GM21619 (cell line): ENCODE measurements around the gene DESI1.
A peak's percentile ranks its signal among the peaks of the same experiment; 100 is the strongest.
"Not testable (repeated sequence)": the region's sequence is repeated elsewhere in the genome, so short reads cannot be mapped to it uniquely, and the experiment has no call there.

Experiments
- ATAC-seq: cut with Tn5 transposase; IDR thresholded peaks from one replicate; pipeline ENCODE4 v1.9.1; 2021; ENCODE audit not compliant: unreplicated experiment

The DESI1 gene

DNA sequence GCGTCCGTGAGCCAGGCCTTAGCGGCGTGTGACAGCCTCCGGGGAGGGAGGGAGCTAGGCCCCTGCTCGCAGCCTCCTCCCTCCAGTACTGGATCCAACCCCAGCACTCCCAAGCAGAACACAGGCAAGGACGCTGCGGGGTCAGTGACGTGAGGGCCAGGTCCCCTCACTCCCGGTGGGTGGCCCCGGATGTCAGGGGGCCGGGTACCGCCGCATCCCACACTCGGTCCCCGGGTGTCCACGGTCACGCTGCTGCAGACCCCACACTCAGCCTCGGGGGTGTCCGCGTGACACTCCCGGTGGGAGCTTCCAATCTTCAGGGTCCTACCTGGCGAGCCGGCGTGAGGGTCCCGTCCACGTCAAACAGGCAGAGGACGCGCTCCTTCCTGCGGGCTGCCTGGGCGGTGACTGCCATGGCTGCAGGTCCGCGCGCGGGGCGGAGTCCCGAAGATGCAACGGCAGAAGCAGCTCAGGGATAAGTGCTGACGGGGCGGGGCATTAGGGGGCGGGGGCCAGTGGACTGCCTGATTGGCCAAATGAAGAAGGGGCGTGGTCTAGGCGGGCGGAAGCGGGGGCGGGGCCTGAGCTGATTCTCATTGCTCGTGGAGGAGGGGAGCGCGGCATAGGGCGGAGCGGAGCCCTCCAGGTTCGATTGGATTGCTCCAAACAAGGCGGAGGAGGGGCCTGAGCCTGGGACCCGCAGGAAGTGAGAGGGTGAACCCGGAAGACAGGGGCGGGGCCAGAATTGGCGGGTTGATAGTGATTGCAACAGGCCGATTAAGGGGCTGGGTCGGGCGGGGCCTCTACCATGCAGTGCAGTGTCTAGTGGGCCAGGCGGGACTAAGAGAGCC is 31.2 kb downstream of the DESI1 start, which contains the start of gene PMM1:
PMM1 (minus strand) TSS at position 450 of the 851 bp plus-strand sequence; CDS start at position 415, 35 bp downstream.
- ATAC-seq, result peak; percentile 92

DNA sequence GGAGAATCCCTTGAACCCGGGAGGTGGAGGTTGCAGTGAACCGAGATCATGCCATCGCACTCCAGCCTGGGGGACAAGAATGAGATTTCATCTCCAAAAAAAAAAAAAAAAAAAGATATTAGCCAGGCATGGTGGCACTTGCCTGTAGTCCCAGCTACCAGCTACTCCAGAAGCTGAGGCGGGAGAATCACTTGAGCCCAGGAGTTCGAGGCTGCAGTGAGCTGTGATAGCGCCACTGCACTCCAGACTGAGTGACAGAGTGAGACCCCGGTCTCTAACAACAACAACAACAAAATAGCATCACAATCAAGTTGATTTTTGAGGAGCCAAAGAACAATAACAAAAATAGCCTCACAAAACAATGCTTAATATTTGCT is 33.5 kb downstream of the DESI1 start:
- ATAC-seq, result no peak

DNA sequence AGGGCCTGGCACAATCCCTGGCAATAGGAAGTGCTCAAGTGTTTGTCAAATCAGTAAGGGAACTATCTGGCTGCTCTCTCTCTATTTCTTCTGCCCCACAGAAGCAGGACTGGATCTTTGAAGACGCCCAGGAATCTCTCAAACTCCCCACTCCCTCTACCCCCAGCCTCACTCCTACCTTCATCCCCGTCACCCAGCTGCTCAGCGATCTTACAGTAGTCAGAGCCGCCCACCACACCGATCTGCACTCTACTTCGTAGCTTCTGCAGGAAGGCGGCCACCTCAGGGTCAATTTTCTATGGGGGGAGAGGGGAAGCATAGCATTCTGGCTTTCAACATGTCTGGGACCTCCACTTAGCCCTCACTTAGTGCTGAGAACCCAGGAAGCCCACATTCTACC is 34.9 kb downstream of the DESI1 start:
- no peak for ATAC-seq

DNA sequence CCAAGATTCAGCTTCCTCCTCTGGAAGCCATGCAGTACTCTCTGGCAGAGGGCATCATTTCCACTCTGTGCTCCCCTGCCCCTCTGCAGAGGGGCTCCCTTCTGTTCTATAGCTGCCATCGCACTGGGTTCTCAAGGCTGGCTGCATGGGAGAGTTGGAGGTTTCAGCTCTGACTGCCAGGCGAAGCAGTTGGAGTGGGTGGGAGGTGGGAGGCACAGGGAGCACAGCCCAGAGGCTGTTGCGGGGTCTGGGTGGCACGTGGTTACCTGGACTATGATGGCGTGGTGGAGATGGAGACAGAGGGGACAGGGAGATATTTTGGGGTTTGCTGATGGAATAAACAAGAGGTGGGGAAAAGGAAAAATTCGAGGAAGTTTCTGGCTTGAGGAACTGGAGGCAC is 36.0 kb downstream of the DESI1 start:
- no peak for ATAC-seq

DNA sequence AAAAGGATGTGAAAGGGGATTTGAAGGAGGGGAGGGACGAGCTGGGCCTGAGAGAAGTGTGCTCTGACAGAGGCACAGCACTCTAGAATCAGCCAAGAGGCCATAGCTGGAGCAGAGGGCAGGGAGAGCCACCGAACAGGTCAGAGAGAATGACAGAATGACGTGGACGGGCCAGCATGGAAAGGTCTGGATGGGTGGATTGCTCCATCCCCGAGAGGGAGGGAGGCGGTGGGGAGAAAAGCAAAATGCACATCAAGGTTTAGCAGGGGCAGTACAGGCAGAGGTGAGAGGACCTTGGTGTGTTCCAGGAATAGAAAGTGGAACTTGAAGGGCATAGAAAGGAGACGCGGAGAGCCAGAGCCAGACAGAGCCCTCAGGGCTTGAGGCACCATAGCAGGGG is 38.1 kb downstream of the DESI1 start:
- no peak for ATAC-seq

DNA sequence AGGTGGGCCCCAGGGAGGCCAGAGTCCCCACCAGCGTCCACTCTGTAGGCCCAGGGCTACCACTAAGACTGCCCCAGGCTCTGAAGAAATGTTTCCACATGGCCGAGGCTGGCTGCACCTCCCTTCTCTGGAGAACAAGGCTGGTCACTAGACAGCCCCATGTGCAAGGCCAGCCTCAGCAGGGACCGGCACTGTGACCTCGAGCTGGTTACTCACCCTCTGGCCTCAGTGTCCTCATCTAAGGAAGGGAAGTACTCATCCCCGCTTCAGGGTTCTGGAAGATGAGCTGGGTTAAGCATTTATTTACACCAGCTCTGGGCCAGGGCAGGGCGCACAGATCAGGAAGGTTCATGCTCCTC is 40.9 kb downstream of the DESI1 start:
- ATAC-seq, result no peak

DNA sequence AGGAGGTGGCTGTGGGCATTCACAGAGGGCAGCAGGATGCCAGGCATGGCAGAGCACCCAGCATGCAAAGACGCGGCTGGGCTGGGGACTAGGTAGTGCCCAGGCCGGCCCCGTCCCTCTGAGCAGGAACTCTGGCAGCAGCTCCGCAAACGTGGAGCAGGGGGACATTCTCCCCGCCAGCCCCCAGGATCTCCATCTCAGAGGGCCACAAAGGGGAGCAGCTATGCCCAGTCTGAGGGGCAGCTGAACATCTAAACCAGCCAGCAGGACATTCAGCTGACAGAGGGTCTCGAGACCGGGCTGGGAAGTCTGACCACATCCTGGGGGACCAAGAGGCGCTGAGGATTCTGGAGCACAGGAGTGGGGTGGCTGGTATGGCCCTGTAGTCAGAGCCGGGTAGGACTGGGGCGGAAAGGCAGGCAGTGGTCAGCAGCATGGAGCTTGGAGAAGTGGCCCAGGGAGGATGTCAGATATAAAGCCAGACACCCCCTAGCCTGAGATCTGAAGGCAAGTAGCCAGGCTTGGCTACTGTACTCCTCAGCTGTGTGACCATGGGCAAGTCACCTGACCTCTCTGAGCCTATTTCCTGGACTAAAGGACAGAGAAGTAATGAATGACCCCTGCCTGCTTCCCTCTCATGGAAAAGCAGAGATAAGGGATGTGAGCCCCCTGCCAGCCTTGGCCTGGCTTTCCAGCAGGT is 41.4 kb downstream of the DESI1 start:
- no peak for ATAC-seq

DNA sequence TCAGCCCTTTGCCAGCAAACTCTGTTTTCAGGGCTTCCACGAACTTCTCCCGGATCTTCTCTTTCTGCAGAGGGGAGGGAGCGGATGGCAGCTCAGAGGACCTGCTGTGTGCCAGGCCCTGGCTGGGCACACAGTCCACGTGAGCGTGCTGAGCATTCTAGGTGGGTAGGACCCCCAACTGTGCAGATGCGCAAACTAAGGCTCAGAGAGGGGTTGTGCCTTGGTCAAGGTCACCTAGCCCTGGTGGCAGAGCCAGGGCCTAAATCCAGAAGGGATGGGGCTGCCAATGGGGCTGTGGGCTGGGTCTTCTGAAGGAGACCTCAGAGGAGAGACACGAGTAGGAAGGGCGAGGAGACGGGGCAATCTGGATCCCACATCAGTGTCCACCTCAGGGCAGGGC is 42.0 kb downstream of the DESI1 start:
- ATAC-seq, result no peak

DNA sequence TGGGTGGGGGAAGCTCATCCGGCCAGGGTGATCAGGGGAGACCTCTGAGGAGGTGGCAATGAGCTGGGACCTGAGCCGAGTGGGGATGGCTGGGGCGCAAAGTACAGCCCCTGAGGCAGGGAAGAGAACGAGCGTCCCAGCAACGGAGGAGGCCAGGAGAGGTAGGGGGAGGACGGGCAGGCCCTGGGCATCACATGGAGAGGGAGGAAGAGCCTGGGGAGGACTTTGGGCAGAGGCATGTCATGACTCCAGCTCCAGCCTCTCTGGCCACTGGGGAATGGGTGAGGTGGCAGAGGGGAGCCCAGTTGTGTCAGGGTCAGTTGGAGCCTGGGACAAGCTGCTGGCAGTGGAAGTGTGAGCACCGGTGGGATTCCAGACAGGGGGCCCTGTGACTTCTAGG is 42.7 kb downstream of the DESI1 start:
- no peak for ATAC-seq

DNA sequence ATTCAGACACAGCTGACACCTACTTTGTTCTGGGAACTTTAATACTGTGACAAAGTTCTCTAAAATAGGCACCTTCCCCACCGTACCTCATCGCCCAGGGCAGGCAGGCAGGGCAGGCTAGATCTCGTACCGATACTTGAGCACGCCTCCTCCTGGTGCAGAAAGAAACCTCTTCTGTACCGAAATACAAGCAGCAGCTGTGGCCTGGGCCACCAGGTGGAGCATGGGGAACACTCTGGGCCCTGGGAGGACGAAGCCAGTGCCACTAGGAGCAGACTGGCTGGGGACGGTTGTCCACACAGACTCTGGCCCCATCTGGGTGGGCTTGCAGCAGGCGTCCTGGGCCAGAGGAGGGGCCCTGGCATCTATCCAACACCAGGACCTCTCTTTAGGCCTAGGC is 44.0 kb downstream of the DESI1 start:
- no peak for ATAC-seq

DNA sequence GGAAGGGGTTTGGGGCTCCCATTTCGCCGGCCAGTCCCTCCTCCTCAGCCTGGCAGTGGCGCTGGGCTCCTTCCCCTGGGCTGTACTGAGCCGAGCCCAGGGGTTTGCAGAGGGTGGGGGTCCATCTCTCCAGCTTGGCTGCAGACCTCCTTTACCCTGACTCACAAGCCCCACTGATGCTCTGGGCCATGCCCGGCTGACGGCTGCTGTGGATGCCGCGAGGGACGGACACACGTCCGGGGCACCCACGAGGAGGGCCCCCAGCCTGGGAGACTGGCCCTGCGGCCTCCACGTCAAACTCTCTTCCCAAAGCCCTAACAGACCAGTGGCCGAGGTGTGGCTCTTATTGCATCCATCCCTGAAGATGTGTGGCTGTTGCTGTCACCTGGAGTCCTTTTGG is 45.3 kb downstream of the DESI1 start:
- ATAC-seq, result no peak

DNA sequence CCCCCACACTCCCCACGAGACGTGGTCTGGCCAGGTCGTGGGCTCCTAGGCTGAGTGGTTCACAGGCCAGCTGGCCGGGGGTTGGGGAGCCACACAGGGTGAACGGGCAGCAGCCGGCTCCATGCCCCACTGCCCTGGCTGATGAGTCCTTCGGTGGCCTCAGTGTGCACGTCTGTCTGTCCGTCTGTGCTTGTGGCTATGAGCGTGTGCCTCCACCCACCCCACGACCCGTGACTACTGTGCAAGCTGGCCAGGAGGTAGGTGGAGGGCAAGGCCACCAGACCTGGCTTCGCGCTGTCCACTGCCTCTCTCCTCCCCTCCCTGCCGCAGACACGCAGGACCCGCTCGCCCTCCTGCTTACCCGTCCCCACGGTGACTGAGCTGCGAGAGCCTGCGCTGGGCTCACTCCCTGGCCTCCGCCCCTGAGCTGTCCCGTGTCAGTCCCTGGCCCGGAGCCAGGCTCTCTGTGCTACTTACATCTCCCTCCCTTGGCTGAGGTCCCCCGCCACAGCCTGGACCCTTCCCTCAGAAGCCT is 45.9 kb downstream of the DESI1 start:
- ATAC-seq, result no peak

DNA sequence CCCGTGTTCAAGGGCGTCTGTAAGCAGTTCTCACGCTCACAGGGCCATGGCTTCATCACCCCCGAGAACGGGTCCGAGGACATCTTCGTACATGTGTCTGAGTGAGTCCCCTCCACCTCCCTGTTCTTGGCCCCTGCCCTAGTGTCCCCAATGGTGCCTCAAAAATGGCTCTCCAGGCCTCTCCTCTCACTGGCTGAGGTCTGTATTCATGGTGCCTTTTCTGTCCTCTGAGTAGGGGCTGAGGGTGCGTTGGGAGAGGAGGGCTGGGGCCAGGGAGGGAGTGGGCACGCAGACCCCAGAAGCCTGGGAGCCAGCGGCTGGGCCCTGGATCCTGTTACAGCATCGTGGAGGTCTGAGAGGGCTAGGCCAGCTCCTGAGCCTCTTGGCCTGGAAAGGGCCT is 47.2 kb downstream of the DESI1 start:
- no peak for ATAC-seq

DNA sequence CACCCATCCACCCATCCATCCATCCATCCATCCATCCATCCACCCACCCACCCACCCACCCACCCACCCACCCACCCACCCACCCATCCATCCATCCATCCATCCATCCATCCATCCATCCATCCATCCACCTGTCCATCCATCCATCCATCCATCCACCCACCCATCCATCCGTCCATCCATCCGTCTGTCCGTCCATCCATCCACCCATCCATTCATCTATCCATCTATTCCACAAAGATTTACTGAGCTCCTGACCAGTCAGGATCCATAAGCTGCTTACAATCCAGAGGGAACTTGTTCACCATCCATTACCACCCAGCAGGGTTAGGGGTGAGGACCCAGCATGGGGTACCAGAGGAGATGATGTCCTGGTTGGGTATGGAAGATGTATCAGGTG is 48.5 kb downstream of the DESI1 start:
- ATAC-seq, result not testable (repeated sequence)

DNA sequence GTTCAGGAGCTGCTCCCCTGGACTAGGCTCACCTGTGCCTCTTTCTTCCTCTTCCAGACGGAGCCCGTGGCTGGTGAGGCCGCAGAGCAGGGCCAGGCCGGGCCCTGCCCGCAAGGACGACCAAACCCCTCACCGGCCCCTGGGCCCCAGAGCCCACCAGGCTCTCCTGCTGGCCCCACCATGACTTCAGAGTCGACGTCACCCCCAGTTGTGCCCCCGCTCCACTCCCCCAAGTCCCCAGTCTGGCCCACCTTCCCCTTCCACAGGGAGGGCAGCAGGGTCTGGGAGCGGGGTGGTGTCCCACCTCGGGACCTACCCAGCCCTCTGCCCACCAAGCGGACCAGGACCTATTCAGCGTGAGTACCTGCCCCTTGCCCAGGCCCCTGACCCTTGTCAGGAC is 49.1 kb downstream of the DESI1 start:
- ATAC-seq, result no peak

DNA sequence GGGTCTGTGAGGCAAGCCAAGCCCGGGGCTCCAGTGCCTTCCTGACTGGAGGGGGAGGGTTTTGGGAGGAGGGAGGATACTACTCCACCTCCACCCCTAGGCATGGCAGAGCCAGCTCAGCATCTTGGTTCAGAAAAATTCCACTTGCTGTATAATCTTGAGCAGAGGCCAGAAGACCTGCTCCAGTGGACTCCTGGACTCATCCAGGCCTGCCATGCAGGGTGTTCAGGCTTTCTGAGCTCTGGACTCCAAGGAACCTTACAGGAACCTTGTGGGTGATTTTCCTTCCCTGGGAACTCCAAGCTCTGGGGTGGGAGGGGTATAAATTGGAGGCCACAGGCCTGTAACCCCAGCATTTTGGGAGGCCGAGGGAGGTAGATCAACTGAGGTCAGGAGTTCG is 50.6 kb downstream of the DESI1 start:
- ATAC-seq, result no peak

DNA sequence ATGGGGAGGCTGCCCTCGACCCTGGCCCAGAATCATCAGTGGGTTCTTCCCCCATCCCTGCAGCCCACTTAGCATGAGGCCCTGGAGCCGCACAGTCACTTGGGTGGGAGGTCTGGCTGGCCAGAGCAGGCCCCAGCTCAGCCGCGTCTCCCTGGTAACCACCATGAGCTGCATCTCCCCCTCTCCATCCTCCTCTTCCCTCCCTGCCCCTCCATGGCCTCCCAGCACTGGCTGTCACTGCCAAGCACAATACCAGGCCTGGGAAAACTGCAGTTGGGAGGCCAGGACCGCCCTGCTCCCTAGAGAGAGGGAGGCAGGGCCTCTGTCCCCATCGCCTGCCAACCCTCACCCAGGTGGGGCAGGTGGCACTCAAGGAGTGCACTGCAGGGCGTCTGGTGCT is 52.0 kb downstream of the DESI1 start:
- no peak for ATAC-seq

DNA sequence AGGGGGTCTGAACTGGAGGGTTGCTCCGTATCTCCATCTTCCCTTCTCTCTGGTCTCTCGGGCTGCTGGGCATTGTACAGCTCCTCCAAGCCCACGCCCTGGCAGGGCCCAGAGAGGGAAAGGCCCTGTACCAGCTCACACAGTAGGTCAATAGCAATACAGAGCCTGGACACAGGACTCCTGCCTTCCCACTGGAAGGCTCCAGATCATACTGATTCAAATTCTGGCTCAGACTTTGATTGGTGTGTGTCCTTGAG is 53.4 kb downstream of the DESI1 start:
- ATAC-seq, result no peak

DNA sequence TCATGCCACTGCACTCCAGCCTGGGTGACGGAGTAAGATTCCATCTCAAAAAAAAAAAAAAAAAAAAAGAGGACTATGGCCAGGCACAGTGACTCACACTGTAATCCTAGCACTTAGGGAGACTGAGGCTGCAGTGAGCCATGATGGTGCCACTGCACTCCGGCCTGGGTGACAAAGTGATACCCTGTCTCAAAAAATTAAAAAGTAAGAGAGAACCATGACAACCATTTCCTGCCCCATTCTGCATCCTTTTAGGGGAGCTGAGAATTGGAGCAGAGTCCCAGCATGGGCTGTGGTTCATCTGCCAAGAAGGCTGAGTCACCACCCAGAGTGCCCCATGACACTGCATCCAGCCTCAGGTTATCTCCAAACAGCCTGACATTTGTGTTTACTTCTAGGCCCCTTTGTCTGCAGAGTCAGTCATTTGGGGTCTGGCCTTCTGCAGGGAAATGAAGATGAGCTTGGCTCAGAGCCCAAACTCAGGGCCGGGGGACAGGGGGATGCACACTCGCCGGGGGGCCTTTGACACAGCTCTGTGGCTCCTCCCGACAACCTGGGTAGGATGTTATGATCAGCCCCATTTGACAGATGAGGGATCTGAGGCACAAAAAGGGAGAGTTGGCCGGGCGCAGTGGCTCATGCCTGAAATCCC is 55.3 kb downstream of the DESI1 start:
- ATAC-seq, result no peak

DNA sequence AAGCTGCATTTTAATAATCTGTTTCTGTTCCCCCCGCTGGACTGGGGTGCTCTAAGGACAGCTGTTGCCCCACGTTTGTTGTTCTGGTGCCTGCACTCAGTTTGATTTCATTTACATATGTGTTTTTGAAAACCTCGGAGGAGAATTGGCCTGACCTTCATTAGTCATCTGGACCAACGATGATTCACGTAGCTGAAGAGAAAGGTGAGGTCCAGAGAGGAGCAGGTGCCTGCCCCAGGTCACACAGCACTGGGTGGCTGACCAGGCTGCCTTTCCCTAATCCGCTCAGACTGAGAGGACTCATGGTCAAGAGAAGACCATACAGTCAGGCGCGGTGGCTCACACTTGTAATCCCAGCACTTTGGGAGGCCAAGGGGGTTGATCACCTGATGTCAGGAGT is 56.3 kb downstream of the DESI1 start:
- no peak for ATAC-seq

DNA sequence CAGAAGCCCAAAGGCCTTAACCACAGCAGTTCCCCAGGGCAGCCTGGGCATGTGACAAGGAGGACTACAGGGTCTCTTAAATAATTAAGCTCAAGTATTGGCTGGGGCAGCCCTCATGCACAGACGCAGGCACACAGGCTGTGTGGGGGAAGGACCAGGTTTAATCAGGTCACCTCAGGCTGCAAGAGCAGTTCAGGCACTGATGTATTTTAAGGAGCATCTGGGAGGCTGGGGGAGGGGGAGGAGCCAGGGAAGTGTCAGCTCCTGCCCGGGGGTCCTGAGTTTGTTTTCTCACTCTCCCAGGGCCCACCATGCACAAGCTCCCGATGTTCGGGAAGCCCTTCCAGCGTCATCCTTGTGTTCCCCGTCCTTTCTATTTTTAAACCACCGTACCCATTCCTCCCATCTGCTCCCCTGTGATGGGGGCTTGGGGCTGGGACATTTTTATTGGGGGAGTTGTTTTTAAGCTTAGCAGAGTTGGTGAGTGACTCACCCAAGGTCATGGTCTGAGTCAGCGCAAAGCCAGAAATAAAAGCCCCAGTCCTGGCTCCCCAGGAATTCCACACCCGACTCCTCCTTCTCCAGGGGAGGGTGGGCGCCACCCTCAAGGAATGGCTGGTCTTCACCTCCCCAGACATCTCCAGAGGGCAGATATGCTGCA is 57.7 kb downstream of the DESI1 start:
- ATAC-seq, result no peak

DNA sequence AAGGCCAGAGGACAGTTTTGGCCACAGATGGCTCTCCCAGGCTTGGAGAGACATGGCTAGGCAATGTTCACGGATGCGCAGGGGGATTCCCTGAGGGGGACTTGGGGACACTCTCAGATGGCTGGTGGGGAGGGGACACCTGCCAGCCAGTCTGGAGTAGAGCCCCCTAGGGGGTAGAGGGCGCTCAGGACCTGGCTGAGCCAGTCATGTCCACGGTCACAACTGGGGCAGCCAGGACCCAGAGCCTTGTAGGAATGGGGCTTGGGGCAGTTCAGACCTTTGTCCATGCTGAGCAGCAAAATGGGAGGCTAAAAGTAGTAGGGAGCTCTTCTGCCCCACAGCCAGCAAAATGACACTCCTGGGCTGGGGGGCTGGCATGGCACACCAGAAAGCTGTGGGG is 58.4 kb downstream of the DESI1 start:
- no peak for ATAC-seq
